GM20000 (cell line): ENCODE measurements around the gene MYO1D.

ENCODE experiments used
- DNase-seq: peaks from one replicate; pipeline ENCODE4 v3.0.0; 2012; ENCODE audit warnings: low spot score
- CTCF ChIP-seq: IDR thresholded peaks from 2 replicates; pipeline ENCODE4 v1.5.1; 2012; ENCODE audit warnings: mild to moderate bottlenecking, control low read depth; ENCODE audit errors: extremely low read depth, missing control alignments

MYO1D gene

GRCh38 chr17:32445497-32445896, 431.4 kb downstream of the MYO1D start:
- TF ChIP-seq CTCF, result no peak
- peak; percentile 9 for DNase-seq

DNA sequence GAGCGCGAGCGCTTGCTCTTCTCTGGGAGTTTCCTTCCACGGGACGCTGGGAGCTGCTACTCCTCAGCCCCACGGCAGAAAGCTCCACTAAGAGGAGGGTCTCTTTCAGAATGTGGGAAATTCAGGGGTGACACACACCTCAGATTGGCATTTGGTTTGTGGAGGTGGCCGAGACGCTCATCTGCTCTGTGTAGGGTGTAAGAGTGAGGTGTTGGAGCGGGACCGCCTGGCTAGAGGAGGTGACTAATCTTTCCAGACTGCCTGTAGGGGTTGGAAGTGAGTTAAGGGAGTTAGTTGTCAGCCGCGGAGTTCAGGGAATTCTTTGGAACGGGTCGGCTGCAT, 431.9 kb downstream of the MYO1D start:
- DNase-seq, result no peak
- no peak for TF ChIP-seq CTCF

GRCh38 chr17:32444301-32445073, 432.4 kb downstream of the MYO1D start, which contains the start of gene PSMD11:
PSMD11 (plus strand) TSS chr17:32444510; CDS start chr17:32444524, 14 bp downstream.
- peak; percentile 85 for TF ChIP-seq CTCF
- DNase-seq, result peak; percentile 98

DNA sequence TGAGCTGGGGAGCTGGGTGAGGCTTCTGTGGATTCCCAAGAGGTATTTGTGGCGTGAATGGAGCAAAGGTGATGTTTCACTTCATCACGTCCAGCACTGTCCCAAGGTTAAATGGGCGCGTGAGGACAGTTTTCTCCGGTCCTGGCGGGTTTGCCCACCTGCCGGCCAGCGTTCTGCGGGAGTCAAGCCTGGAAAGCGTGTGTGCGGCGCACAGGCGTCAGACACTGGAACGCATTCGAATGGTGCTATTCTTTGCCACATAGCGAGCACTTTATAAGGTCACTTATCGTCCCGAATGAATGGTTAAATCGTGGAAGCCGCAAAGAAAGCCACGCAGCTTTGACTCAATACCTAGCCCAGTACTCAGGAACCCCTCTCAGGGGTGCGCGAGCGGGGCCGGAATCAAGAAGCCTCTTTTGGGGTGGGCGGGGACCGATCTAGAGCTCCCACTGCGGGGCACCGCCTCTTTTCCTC, 433.1 kb downstream of the MYO1D start:
- TF ChIP-seq CTCF, result no peak
- no peak for DNase-seq
